ENCODE results near the gene SOD3. TPM values are rescaled to one million over a fixed set of nuclear protein-coding genes. Genes with fewer than 3 reads are reported as not detected.

The SOD3 gene, protein sequence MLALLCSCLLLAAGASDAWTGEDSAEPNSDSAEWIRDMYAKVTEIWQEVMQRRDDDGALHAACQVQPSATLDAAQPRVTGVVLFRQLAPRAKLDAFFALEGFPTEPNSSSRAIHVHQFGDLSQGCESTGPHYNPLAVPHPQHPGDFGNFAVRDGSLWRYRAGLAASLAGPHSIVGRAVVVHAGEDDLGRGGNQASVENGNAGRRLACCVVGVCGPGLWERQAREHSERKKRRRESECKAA
- total RNA-seq (2022) (26.2 and 33.7 TPM in 2 replicates), Bru-seq, nascent RNA (percentile 52 among the genes with signal in this experiment), BruChase-seq, experiment 1, labeled RNA remaining after a 6-hour chase (percentile 52 among the genes with signal in this experiment), BruChase-seq, experiment 2, labeled RNA remaining after a 2-hour chase (percentile 41 among the genes with signal in this experiment)
- long read RNA-seq, transcript SOD3-201 (2 exons, 1,526 nt) = major isoform, 99 of 118 reads
- long read RNA-seq, partial matches to known transcripts = 5 of 118 reads
- long read RNA-seq, other reads (novel, unspliced or antisense) = 14 of 118 reads

DNA sequence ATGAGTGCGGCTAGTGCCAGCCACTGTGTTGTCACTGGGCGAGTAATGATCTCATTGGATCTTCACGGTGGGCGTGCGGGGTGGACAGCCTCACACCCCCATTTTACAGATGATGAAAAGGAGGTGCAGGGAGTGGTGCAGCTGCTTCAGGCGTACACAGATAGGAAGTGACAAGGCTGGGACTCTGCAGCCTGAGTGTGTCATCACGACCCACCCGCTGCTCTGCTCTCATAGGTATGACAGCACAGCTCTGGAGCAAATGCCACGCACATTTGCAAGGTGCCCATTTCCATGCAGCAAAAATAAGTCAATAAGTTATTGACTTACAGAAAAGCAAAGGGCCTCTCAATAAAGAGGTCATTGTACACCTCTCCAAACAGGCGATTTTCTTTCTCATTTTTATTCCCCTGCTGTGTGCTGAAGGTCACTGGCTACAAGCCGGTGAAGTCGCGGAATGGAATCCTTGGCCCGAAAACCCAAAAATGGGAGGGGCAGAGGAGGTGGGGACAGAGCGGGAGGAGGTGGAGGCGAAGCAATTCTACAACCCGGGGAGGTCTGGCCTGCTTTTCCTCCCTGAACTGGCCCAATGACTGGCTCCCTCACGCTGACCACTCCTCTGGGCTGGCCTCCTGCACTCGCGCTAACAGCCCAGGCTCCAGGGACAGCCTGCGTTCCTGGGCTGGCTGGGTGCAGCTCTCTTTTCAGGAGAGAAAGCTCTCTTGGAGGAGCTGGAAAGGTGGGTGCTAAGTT lies at the start of gene SOD3:
TSS of gene SOD3 (plus strand) at position 658 of the 750 bp plus-strand sequence. CDS start 3,949 bp downstream, outside the sequence.
- CTCF ChIA-PET = no interaction called here
- Mint-ChIP-seq H3K9me3 (ENCODE audit: low read depth, unreplicated experiment) (no peaks in the 10 kb centered on the region), H3K27me3 (ENCODE audit: unreplicated experiment) (no peaks in the 10 kb centered on the region), H3K36me3 (ENCODE audit: insufficient read depth, unreplicated experiment) (peaks cover 11% of the 10 kb centered on the region), H3K4me3 (ENCODE audit: low read depth, unreplicated experiment) (peak within 1 kb of the TSS; percentile 90), H3K4me1 (ENCODE audit: low read depth, unreplicated experiment) (peaks cover 38% of the 10 kb centered on the region), H3K27ac (ENCODE audit: unreplicated experiment) (peak within 1 kb of the TSS; percentile 85)
- BruUV-seq (replicated peaks) = no TSS peak
- intact Hi-C loops (cut with micrococcal nuclease; ENCODE audit: unreplicated experiment) = loop anchor here (5.0 to 10.0 kb wide), 4 partner anchors 43 to 310 kb away; partner anchors contain the start of gene DHX15
- peak; percentile 78 for DNase-seq
- TF ChIP-seq, protein P1, sequence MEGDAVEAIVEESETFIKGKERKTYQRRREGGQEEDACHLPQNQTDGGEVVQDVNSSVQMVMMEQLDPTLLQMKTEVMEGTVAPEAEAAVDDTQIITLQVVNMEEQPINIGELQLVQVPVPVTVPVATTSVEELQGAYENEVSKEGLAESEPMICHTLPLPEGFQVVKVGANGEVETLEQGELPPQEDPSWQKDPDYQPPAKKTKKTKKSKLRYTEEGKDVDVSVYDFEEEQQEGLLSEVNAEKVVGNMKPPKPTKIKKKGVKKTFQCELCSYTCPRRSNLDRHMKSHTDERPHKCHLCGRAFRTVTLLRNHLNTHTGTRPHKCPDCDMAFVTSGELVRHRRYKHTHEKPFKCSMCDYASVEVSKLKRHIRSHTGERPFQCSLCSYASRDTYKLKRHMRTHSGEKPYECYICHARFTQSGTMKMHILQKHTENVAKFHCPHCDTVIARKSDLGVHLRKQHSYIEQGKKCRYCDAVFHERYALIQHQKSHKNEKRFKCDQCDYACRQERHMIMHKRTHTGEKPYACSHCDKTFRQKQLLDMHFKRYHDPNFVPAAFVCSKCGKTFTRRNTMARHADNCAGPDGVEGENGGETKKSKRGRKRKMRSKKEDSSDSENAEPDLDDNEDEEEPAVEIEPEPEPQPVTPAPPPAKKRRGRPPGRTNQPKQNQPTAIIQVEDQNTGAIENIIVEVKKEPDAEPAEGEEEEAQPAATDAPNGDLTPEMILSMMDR (IDR thresholded peaks at IDR 0.05; ENCODE audit: unreplicated experiment) = no peak

GRCh38 chr4:24747234-24747975 lies 48.0 kb upstream of the SOD3 start:
- TF ChIP-seq, protein P1 (IDR thresholded peaks at IDR 0.05; ENCODE audit: unreplicated experiment) = no peak

DNA sequence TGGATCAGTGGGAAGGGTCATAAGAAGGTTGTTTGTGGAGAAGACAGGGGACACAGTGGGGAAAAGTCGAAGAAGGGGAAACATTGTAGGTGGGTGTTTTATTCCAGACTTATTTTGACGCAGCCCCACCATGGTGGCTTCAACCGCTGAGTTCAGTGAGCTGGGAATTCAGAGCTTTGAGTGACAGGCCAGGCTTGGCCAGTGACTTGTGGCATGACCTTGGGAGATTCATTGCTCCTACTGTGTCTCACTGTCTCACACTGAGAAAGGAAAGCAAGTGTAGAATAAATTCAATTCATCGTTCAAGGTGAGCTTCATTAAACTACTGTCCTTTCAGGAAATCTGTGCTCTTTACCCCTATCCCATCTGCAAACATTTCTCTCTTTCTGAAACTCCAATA lies 47.4 kb upstream of the SOD3 start:
- intact Hi-C loops (cut with micrococcal nuclease; ENCODE audit: unreplicated experiment) = no loop called here
- H3K27me3 Mint-ChIP-seq (ENCODE audit: unreplicated experiment) = no peaks in the 10 kb centered on the region
- H3K36me3 Mint-ChIP-seq (ENCODE audit: insufficient read depth, unreplicated experiment) = no peaks in the 10 kb centered on the region
- DNase-seq = no peak
- no peak overlapping the region for H3K27ac Mint-ChIP-seq (ENCODE audit: unreplicated experiment)
- H3K9me3 Mint-ChIP-seq (ENCODE audit: low read depth, unreplicated experiment) = no peaks in the 10 kb centered on the region
- CTCF ChIA-PET = interaction anchor here (0.6 kb wide), 1 partner anchor 63 kb away, joined by 7 read pairs; no protein-coding TSS in a partner anchor
- TF ChIP-seq, protein P1 (IDR thresholded peaks at IDR 0.05; ENCODE audit: unreplicated experiment) = no peak
- no peak overlapping the region for H3K4me3 Mint-ChIP-seq (ENCODE audit: low read depth, unreplicated experiment)
- BruUV-seq (replicated peaks) = no TSS peak
- peaks cover 12% of the 10 kb centered on the region for H3K4me1 Mint-ChIP-seq (ENCODE audit: low read depth, unreplicated experiment)

More at GRCh38 chr4:24747234-24747975, 48.0 kb upstream of the SOD3 start:
- no peak for DNase-seq
- Mint-ChIP-seq H3K36me3 (ENCODE audit: insufficient read depth, unreplicated experiment) (no peaks in the 10 kb centered on the region), H3K27ac (ENCODE audit: unreplicated experiment) (no peak overlapping the region), H3K4me3 (ENCODE audit: low read depth, unreplicated experiment) (no peak overlapping the region), H3K4me1 (ENCODE audit: low read depth, unreplicated experiment) (peaks cover 6% of the 10 kb centered on the region), H3K9me3 (ENCODE audit: low read depth, unreplicated experiment) (no peaks in the 10 kb centered on the region), H3K27me3 (ENCODE audit: unreplicated experiment) (no peaks in the 10 kb centered on the region)
- intact Hi-C loops (cut with micrococcal nuclease; ENCODE audit: unreplicated experiment) = no loop called here
- BruUV-seq (replicated peaks) = no TSS peak
- CTCF ChIA-PET = interaction anchor here (0.6 kb wide), 1 partner anchor 62 kb away, joined by 7 read pairs; no protein-coding TSS in a partner anchor
